Posterior cingulate gyrus (tissue), 11 donors: Measurements from ENCODE around the gene THSD7A.
"Not testable (repeated sequence)": the region's sequence is repeated elsewhere in the genome, so short reads cannot be mapped to it uniquely, and the experiment has no call there.

ENCODE experiments used
- DNase-seq, 10 donors: peaks; one replicate each; pipeline versions ENCODE4 v3.0.0 to v3.0.0-alpha.2; 2020 to 2021; ENCODE audit warnings: mixed read lengths in 3 of 10
- intact Hi-C: fragments of 100-400 bp; cut with DNase I; formaldehyde crosslinking; loops from one replicate; pipeline ENCODE4 v1.15.1; 2023

Gene THSD7A

DNA sequence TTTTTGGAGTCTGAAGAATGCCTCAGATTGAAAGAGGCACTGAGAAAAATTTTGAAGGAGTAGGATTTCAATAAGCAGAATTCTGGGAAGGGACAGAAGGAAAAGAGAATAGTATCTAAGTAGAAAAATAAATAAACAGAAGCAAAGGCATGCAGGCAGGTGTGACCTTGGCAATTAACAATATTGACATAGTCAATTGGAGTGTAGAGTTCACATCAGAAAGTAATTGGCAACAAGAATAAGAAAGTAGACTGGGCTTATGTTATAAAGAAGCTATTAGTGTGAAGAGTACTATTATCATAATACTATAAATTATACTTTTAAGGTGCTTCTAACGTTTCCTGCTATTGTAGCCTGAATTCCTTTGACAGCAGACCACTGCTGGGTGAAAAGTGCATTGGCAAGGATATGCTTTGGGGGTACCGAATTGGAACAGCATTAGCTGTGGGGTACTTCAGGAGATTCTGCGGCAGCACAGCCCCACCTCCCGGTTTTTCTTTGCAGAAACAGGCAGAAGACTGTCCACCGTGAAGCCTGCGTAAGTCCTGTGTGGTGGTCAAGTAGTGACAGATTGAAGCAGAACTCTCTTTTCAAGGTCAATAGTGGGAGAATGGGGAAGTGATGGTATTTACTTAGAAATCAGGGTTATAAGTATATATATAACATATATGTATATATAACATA lies 357.0 kb downstream of the THSD7A start:
- no peak for DNase-seq
- intact Hi-C loops, result no loop called here

DNA sequence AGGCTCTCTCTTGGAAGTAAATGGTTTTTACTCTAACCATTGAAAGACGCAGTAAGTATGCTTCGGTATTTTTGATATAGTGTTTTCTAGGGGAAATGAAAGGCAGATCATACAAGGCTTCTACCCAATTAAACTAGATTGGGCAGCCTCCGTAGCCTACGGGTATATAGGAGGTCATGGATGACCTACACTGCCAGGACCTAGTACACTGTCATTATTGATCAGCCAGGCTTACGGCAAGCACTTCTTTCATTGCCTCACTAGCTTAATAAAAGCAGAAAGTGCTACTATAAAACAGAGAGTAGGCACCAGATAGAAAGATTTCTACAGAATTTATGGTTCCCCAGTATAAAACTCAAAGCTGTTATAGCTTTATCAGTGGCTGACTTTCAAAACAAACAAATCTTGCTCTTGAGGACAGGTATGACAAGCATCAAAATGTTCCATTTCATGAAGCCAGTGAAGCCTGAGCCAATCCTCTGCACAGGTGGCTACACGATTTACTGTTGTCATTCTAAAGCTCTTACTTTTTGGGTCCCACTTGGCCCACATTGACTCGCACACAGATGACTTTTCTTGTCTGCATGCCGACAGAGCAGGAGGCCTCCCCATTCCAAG lies 358.1 kb downstream of the THSD7A start:
- intact Hi-C loops, result no loop called here
- DNase-seq, result no peak

DNA sequence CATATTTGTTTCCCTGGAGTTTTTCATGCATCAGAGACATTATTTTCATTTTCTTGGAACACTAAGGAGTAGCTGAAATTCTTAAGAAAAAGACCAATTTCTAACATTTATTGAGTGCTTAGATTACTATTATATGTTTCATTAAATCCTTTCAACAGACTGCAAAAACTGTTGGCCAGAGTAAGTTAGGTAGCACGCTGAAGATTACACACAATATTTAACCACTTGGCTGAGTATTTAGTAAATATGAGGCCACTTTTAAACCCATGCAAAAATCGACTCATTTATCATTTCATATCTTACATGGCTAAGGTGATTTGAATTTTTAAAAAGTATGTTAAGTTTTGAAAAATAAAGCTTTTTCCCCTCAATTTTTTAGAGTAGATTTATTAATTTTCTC lies 358.8 kb downstream of the THSD7A start:
- no peak for DNase-seq
- intact Hi-C loops, result no loop called here

DNA sequence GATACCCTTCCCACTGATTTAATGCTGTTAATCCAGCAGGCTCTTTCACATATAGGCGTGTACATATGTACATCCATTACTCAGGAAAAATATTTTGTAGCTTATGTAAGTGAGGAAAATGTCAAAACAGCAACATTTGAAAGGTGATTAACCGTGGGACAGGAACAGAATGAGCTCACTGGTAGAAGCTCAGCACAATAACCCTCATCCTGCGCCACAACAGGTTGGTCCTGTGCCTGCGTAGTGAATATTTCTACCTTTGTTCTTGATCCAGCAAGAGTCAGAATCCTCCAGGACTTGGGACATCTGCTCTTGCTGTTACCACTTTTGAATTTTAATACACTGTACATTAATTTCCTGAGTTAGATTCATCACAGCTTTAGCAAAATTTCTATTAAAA lies 359.4 kb downstream of the THSD7A start:
- no peak for DNase-seq
- intact Hi-C loops, result no loop called here

DNA sequence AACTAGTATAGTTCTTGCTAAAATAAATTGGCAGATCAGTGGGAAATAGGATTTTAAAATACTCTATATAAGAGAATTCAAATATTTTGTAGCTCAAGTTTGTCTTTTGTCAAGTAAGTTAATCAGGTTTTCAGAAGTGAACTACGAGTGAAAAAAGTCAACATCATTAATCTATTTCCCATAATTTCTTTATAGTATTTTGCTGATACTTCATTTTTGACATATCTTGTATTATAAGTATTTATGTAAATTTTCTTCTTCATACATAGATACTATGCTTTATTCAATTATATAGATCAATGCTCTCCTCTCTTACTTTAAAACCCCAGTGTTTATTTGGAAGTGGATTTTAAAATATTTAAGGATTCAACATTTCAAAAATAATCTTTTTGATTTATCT lies 360.7 kb downstream of the THSD7A start:
- intact Hi-C loops, result no loop called here
- no peak for DNase-seq

DNA sequence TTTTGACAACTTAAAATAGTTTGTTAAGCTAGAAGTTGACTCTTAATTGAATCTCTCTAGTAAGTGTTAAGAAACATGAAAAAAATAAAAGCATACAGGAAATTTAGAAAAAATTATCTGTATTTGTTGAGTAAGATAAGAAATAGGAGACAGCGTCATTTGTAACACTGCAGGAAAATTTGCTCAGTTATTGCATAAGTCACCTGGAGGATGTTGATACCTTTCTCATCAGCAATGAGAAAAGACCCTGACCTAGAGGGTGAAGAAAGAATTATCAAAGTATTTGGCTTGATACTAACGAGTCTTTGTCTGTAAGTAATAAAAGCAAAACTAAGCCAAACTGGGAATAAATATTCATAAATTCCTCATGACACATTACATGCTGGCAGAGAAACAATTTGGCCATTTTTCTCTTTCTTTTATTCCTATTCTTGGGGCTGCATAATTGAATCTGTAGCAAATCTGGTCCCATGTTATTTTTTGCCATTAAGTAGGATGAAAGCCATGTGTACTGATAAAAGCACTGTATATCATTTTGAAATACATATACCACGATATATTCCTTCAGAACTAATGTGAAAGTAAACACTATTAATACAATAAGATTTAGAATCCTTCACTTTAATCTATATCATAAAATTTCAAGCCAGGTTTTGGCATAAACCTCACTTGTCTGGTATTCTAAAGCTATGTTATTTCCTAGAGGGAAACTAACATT lies 362.8 kb downstream of the THSD7A start:
- DNase-seq, result no peak
- intact Hi-C loops, result no loop called here

DNA sequence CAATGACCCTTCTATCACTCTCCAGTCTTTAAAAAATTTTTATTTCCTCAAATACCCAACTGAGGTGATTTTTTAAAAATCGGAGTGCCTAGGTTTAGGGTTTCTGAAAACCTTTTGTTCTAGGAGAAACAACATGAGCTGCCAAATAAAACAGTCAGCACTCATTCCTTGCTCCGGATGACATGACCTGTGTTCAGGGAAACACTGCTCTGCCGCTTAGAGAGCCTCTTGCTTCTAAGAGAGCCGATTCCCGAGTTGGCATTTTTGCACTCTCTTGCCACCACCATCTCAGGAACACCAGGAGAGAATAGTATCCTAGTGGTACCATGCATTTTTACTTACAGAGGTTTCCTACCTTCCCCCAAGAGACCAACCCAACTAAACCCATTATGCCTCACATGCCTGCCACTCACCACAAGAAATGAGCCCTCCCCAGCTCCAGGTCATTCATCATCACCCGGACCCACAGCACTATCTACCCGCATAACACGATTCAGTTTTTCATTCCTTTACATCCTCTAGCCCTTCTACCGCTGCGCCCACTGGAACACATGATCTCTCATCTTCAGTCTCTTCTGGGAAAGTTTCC lies 365.4 kb downstream of the THSD7A start:
- intact Hi-C loops, result no loop called here
- no peak for DNase-seq

DNA sequence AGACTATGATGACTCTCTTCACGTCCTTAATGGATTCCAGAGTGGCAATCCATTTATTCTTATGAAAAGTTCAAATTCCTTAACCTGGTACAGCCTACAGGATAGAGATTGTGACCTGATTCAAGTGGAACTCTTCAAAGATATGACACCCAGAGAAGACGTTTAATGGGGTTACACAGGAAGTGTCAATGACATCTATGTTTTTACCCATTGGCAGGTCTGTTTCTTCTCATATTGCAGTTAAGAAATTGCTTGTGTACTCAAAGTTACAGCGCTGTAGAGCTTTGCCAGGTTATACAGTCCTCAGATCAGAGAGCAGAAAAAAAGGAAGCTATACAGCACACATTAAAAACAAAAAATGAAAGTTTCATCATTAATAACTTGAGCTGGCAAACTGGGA lies 367.4 kb downstream of the THSD7A start:
- no peak for DNase-seq

DNA sequence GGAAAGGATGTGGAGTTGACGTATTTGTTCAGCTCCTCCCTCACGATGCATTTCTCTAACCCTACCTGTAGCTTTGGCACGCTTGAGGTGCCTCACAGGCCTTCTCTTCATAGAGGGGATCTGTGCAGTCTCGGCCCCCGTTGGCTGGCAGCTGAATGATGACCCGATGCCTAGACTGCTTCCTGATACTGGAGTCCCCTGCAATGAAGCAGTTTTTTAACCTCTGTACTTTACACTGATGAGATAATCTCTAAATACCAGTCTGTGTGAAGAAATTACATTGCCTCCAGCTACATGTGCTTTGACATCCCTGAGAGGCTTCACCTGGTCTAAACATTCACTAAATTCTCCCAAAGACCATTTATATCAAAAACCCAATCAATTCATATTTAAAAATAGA lies 370.1 kb downstream of the THSD7A start:
- DNase-seq, result peak in 1 of 10 donors; percentile 50
- intact Hi-C loops, result no loop called here

More for the DNA sequence above, 367.4 kb downstream of the THSD7A start:
- intact Hi-C loops, result no loop called here

DNA sequence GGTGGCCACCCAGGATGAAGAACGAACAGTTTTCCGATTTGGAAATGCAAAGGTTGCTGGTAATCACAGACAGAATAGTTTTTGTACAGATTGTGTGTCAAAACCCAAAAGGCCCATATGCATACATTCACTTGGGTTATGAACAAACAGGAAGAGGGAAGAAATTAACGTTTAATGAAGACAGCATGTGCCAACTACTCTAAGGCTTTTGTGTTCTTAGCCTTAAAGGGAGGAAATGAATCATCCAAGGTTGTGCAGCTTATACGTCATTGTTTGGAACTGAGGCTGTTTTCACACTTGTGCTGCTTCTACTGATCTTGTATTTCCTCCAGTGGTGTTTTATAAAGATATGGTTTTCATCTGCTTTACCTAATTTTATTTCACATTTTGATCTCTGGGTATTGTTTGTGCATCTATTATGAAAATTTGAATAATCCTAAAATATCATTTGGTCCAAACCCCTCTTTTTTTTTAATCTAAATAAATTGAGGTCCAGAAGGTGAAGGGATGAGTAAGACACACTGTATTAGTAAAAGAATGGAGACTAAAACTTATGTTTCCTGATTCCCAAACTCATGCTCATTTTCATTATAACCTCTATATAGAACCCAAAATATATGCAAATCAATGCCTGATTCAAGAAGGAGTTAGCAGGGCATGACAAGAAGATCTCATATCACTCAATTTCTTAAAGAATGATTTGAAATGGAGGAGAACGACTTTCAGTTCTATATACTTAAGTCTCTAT lies 373.1 kb downstream of the THSD7A start:
- intact Hi-C loops, result no loop called here
- DNase-seq, result no peak

DNA sequence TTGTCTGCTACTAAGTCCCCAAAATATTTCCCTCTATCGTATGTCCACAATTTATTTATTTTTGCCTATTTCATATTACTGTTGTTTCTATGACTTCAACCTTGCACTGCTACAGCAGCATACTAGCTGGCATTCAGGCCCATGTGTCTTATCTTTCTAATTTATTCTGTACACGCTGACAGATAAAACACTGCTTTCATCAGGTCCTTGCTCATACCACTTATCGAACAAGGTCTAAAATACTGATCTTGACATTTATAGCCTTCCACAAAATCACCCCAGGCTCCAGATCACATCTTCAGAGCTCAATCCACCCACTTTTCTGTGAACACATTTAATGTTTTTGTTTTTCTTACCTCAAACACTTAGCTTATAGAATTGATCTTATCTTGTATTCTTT lies 374.6 kb downstream of the THSD7A start:
- intact Hi-C loops, result no loop called here
- no peak for DNase-seq

DNA sequence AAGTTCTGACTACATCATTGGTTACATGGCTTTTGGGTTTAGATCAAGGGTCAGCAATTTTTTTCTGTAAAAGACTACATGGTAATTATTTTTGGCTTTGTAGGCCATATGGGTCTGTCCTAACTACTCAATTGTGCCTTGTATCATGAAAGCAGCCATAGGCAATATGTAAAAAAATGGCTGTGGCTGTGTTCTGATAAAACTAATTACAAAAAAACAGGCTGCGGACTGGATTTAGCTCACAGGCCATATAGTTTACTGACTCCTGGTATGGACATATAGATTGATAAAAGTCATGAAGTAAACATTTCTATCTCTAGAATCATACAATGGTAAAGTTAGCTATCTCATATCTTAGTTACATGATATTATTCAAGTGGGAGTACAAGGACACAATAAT lies 375.4 kb downstream of the THSD7A start:
- DNase-seq, result no peak
- intact Hi-C loops, result no loop called here

DNA sequence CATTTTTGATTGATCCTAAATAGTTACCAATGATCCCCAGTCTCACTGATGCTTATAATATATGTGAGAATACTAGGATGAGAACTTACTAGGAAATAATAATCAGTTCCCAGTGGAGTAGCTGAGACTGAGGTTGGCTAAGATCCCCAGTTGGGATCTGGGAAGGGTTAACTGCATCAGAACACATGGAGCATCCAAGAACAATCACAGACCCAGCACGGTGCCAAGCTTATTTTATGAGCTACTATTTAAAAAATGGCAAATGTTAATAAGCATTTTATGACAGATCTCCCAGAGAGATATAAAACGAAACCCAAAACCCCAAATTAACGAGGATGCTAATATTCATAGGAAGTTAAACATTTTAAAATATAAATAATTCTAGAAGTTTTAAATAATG lies 379.5 kb downstream of the THSD7A start:
- intact Hi-C loops, result no loop called here
- no peak for DNase-seq

DNA sequence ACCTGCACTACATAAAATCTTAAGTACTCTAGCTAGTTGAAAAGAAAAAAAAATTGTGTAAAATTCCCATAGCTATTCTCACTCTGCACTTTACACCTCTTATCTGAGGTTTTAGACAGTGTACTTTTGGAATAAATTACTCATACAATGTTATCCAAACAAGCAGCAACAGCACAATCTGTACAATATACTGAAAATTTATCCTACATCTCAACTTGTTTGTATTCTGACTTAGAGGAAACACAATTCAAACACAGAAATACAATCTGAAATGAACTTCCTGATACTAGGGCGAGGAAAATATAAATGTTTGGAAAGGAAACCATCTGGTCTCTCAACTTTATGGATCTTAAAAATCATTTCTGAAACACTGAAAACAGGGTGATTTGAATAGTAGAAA lies 381.7 kb downstream of the THSD7A start:
- intact Hi-C loops, result no loop called here

DNA sequence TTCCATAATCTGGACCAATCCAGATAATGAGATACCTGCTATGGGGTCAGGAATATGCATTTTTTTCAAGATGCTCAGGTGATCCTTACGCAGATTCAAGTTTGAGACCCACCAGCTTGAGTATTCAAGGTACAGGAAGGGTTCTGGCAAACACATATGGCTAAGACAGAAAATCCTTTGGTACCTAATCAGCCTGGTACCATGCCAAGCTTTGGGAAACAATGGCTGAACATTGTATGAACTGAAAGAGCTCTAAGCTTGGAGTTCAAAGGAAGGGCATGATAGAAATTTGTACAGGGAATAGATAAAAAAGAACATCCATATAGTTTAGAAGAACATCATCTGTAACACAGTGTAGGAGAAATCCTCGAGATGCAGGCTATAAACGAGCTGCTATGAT lies 382.7 kb downstream of the THSD7A start:
- DNase-seq, result no peak
- intact Hi-C loops, result no loop called here

More for the DNA sequence above, 381.7 kb downstream of the THSD7A start:
- DNase-seq, result no peak

DNA sequence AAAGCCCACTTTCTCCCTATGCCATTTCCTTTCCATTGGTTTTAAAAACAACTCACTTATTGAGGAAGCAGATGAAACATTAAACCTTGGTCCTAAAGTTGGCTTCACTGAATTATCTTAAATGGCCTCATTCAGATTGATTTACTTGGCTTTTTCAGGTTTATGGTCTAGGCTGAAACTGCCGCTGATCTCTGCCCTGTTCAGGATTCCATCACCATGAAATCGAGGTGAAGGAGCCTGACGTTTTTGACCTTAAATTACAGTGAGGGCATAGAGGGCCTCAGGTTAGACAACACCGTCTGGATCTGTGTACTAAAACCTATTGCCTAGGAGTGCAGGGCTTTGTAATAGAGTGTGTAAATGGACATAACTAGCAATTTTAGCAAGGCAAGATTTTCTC lies 383.7 kb downstream of the THSD7A start:
- intact Hi-C loops, result no loop called here
- DNase-seq, result no peak

DNA sequence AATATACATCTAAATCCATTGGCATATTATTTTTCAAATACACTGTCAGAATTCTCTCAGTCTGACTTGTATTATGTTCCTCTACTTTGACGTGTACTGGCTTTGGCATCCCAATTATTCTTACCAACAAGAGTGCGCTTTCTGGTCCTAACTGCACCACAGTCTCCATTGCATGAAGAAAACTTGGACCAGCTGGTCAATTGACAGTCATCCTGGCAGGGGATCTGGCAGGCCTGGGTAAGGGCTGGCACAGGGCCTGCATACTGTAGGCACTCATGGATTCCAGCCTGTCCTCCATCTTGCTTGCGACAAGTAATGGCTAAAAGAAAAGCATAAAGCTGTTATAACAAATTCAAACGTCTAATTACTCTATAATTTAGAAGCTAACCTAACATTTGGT lies 384.9 kb downstream of the THSD7A start:
- DNase-seq, result no peak
- intact Hi-C loops, result no loop called here

DNA sequence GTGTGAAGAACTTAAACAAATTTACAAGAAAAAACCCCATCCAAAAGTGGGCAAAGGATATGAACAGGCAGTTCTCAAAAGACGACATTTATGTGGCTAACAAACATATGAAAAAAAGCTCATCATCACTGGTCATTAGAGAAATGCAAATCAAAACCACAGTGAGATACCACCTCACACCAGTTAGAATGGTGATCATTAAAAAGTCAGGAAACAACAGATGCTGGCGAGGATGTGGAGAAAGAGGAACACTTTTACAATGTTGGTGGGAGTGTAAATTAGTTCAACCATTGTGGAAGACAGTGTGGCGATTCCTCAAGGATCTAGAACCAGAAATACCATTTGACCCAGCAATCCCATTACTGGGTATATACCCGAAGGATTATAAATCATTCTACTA lies 388.1 kb downstream of the THSD7A start:
- DNase-seq, intact Hi-C loops: not testable (repeated sequence)

DNA sequence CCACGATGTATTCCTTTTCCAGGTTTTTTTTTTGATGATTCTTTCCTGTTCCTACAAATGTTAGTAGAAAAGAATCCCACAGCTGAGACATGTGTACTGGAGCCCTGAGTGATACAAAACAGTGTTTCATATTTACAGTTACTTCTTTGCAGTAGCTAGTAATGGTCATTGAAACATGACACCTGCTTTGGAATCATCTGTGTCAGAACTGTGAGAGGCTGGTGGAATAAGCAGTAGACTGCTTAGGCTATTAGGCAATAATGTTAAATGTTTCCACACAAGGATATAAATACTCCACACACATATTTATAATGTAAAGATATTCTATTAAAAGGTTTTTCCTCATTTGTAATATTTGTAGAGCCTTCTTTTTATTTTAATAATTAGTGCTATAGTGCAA lies 394.0 kb downstream of the THSD7A start:
- intact Hi-C loops, result loop anchor here (10.0 kb wide), 1 partner anchor 397 kb away; the partner anchor contains the start of gene THSD7A
- no peak for DNase-seq

DNA sequence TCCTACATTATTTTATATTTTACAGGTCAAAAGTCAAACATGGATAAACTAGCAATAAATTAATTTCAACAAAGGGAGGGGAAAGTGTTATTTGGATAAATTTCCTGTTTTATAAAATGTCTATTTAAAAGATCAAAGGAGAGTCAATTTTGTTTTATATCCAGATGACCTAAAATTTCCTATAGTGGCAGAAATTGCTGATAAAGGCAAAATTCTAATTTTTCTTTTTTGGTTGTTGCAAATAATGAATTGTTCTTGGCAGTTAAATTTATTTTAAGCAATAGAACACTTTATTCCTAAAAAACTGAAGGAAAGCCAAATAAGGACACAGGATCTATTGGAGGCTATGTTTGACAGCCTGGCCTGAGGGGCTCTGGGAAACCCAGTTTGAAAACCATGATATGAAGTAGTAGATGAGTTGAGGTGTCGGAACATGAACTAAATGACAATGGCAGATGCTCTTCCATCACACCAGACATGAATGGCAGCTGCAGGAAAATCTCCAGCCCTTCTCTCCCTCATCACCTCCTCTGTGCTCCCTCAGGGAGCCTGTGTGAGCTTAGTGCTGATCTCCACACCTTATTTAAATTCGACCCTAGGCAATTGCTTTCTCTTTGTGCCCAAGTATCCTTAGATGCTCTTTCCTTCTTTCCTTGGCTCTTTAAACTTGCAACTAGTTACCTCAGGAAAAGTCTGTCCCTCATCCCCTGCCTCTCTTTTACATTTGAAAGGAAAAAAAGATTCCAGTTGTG lies 395.0 kb downstream of the THSD7A start:
- intact Hi-C loops, result loop anchor here (10.0 kb wide), 1 partner anchor 398 kb away; the partner anchor contains the start of gene THSD7A
- no peak for DNase-seq
